ENCODE data around the gene MED26. TPM values are rescaled to one million over a fixed set of nuclear protein-coding genes. Genes with fewer than 3 reads are reported as not detected.

MED26 gene
- total and polyA plus RNA-seq, 2 of the 13 experiments (the other 11 are each of a cell fraction or from before 2014, with no cell fraction given): 3.5 to 3.8 TPM

DNA sequence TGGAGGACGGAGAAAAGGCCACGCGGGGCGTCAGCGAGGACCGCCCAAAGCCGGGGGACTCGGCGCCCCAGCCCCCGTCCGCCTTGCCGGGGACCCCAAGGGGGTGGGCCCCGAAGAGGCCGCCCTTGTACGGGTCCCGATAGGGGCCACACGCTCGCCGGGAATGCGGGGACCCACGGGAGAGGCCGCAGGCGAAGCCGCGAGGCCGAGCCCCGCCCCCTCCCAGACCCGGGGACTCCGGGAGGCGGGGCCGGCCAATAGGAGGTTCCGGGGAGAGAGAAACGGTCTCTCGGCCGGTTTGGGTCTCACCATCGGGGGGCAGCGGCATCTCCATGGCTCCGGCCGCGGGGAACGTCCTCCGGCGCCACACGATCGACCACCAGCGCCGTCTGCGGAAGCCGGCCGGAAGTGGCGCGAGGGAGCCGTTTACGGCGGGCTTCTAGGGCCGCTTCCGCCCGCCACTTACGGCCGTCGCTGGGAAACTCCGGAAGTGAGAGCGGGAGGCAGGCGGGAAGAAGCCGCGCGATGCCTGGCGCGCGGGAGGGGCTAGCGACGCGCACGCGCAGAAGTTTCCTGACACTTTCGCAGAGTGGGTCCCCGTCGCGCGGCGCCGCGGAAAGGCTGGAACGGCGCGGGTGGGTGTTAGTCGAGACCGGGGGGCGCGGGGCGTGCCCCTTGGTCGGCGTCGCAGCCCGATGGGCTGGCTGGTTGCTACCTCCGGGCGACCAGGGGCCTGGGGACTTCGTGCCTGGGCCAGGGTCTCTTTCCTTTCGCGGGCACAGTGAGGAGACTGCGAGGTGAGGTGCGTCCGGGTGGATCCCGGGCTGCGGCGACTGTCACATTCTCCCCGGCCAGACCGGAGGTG, 85.7 kb downstream of the MED26 start, which contains the start of gene CHERP (continued):
- TF ChIP-seq, protein P1, sequence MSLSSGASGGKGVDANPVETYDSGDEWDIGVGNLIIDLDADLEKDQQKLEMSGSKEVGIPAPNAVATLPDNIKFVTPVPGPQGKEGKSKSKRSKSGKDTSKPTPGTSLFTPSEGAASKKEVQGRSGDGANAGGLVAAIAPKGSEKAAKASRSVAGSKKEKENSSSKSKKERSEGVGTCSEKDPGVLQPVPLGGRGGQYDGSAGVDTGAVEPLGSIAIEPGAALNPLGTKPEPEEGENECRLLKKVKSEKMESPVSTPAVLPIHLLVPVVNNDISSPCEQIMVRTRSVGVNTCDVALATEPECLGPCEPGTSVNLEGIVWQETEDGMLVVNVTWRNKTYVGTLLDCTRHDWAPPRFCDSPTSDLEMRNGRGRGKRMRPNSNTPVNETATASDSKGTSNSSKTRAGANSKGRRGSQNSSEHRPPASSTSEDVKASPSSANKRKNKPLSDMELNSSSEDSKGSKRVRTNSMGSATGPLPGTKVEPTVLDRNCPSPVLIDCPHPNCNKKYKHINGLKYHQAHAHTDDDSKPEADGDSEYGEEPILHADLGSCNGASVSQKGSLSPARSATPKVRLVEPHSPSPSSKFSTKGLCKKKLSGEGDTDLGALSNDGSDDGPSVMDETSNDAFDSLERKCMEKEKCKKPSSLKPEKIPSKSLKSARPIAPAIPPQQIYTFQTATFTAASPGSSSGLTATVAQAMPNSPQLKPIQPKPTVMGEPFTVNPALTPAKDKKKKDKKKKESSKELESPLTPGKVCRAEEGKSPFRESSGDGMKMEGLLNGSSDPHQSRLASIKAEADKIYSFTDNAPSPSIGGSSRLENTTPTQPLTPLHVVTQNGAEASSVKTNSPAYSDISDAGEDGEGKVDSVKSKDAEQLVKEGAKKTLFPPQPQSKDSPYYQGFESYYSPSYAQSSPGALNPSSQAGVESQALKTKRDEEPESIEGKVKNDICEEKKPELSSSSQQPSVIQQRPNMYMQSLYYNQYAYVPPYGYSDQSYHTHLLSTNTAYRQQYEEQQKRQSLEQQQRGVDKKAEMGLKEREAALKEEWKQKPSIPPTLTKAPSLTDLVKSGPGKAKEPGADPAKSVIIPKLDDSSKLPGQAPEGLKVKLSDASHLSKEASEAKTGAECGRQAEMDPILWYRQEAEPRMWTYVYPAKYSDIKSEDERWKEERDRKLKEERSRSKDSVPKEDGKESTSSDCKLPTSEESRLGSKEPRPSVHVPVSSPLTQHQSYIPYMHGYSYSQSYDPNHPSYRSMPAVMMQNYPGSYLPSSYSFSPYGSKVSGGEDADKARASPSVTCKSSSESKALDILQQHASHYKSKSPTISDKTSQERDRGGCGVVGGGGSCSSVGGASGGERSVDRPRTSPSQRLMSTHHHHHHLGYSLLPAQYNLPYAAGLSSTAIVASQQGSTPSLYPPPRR (CRISPR knock-in tag; IDR thresholded peaks at IDR 0.05; ENCODE audit: borderline replicate concordance): peak; percentile 30; the same call in 1 of the 2 replicates
- 0 out of 2 replicates have a peak, but pooled peaks have one; percentile 17 for TF ChIP-seq FOXJ3 (CRISPR knock-in tag; IDR thresholded peaks at IDR 0.05; ENCODE audit: borderline replicate concordance)
- TF ChIP-seq PHF21A (CRISPR knock-in tag; IDR thresholded peaks at IDR 0.05): 0 out of 2 replicates have a peak, but pooled peaks have one; percentile 39
- no peak for TF ChIP-seq GPN1 (CRISPR knock-in tag; IDR thresholded peaks at IDR 0.05; ENCODE audit: borderline replicate concordance)
- TF ChIP-seq ZNF629 (CRISPR knock-in tag; conservative IDR thresholded peaks at IDR 0.05): no peak
- TF ChIP-seq, protein P2, sequence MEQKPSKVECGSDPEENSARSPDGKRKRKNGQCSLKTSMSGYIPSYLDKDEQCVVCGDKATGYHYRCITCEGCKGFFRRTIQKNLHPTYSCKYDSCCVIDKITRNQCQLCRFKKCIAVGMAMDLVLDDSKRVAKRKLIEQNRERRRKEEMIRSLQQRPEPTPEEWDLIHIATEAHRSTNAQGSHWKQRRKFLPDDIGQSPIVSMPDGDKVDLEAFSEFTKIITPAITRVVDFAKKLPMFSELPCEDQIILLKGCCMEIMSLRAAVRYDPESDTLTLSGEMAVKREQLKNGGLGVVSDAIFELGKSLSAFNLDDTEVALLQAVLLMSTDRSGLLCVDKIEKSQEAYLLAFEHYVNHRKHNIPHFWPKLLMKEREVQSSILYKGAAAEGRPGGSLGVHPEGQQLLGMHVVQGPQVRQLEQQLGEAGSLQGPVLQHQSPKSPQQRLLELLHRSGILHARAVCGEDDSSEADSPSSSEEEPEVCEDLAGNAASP (CRISPR knock-in tag; IDR thresholded peaks at IDR 0.05; ENCODE audit: borderline replicate concordance): peak; percentile 43; the same call in 1 of the 2 replicates
- TF ChIP-seq RFX1 (IDR thresholded peaks at IDR 0.05): peak; percentile 76; the same call in 1 of the 2 replicates
- TF ChIP-seq, protein P3, sequence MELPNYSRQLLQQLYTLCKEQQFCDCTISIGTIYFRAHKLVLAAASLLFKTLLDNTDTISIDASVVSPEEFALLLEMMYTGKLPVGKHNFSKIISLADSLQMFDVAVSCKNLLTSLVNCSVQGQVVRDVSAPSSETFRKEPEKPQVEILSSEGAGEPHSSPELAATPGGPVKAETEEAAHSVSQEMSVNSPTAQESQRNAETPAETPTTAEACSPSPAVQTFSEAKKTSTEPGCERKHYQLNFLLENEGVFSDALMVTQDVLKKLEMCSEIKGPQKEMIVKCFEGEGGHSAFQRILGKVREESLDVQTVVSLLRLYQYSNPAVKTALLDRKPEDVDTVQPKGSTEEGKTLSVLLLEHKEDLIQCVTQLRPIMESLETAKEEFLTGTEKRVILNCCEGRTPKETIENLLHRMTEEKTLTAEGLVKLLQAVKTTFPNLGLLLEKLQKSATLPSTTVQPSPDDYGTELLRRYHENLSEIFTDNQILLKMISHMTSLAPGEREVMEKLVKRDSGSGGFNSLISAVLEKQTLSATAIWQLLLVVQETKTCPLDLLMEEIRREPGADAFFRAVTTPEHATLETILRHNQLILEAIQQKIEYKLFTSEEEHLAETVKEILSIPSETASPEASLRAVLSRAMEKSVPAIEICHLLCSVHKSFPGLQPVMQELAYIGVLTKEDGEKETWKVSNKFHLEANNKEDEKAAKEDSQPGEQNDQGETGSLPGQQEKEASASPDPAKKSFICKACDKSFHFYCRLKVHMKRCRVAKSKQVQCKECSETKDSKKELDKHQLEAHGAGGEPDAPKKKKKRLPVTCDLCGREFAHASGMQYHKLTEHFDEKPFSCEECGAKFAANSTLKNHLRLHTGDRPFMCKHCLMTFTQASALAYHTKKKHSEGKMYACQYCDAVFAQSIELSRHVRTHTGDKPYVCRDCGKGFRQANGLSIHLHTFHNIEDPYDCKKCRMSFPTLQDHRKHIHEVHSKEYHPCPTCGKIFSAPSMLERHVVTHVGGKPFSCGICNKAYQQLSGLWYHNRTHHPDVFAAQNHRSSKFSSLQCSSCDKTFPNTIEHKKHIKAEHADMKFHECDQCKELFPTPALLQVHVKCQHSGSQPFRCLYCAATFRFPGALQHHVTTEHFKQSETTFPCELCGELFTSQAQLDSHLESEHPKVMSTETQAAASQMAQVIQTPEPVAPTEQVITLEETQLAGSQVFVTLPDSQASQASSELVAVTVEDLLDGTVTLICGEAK (IDR thresholded peaks at IDR 0.05): peak; percentile 63
- TF ChIP-seq, protein P3 (CRISPR knock-in tag; IDR thresholded peaks at IDR 0.05): peak; percentile 48; the same call in 1 of the 2 replicates
- peak; percentile 67; the same call in 1 of the 2 replicates for TF ChIP-seq ZNF274 (CRISPR knock-in tag; IDR thresholded peaks at IDR 0.05)
- TF ChIP-seq, protein P4, sequence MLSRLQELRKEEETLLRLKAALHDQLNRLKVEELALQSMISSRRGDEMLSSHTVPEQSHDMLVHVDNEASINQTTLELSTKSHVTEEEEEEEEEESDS (CRISPR knock-in tag; IDR thresholded peaks at IDR 0.05; ENCODE audit: borderline replicate concordance): no peak
